MM.1S (cell line): ENCODE data around the gene ASPDH.

ENCODE experiments used
- DNase-seq: peaks from one replicate; pipeline ENCODE4 v3.0.0-alpha.2; 2015
- H2AFZ ChIP-seq: fragments of 300-600 bp; sonication (generic); 2 replicates; pipeline ENCODE4 v1.6.0; 2016; ENCODE audit warnings: antibody characterized with exemption, low read length
- H3F3A ChIP-seq: fragments of 300-600 bp; sonication (generic); 2 replicates; pipeline ENCODE4 v1.6.1; 2016; ENCODE audit warnings: mild to moderate bottlenecking, antibody characterized with exemption, low read length, moderate library complexity, mixed read lengths; ENCODE audit not compliant: insufficient read depth
- H3K27ac ChIP-seq: fragments of 300-600 bp; sonication (generic); 2 replicates; pipeline ENCODE4 v1.5.1; 2016; ENCODE audit warnings: mild to moderate bottlenecking, low read length
- H3K27me3 ChIP-seq: fragments of 300-600 bp; sonication (generic); replicated peaks from 2 replicates; pipeline ENCODE4 v1.6.0; 2016; ENCODE audit warnings: low read length; ENCODE audit not compliant: insufficient read depth
- H3K36me3 ChIP-seq: fragments of 300-600 bp; sonication (generic); replicated peaks from 2 replicates; pipeline ENCODE4 v1.6.1; 2016; ENCODE audit warnings: mild to moderate bottlenecking, low read length, mixed read lengths; ENCODE audit not compliant: insufficient read depth
- H3K4me1 ChIP-seq: fragments of 300-600 bp; sonication (generic); 2 replicates; pipeline ENCODE4 v1.6.1; 2016; ENCODE audit warnings: low read length, mixed read lengths
- H3K4me2 ChIP-seq: fragments of 300-600 bp; sonication (generic); 2 replicates; pipeline ENCODE4 v1.6.0; 2016; ENCODE audit warnings: low read depth, low read length
- H3K4me3 ChIP-seq: fragments of 300-600 bp; sonication (generic); 2 replicates; pipeline ENCODE4 v1.5.1; 2016; ENCODE audit warnings: low read length, mixed read lengths
- H3K79me2 ChIP-seq: fragments of 300-600 bp; sonication (generic); 2 replicates; pipeline ENCODE4 v1.6.1; 2016; ENCODE audit warnings: mixed run types, low read length, mixed read lengths
- H3K9ac ChIP-seq: fragments of 300-600 bp; sonication (generic); 2 replicates; pipeline ENCODE4 v1.6.1; 2016; ENCODE audit warnings: low read length, mixed read lengths
- H3K9me2 ChIP-seq: fragments of 300-600 bp; sonication (generic); replicated peaks from 2 replicates; pipeline ENCODE4 v1.6.1; 2016; ENCODE audit warnings: mild to moderate bottlenecking, low read length, mixed read lengths; ENCODE audit not compliant: insufficient read depth
- H3K9me3 ChIP-seq: fragments of 300-600 bp; sonication (generic); replicated peaks from 2 replicates; pipeline ENCODE4 v1.6.1; 2016; ENCODE audit warnings: mild to moderate bottlenecking, low read length, mixed read lengths; ENCODE audit not compliant: insufficient read depth
- H4K20me1 ChIP-seq: fragments of 300-600 bp; sonication (generic); 2 replicates; pipeline ENCODE4 v1.6.1; 2016; ENCODE audit warnings: mild to moderate bottlenecking, low read length, moderate library complexity, mixed read lengths; ENCODE audit not compliant: insufficient read depth
- EZH2 ChIP-seq: fragments of 300-600 bp; sonication (generic); optimal IDR thresholded peaks from 2 replicates; pipeline ENCODE3; 2017; ENCODE audit warnings: low read depth, mild to moderate bottlenecking, antibody characterized with exemption, low read length, mixed read lengths
- EZH2phosphoT487 ChIP-seq: fragments of 300-600 bp; sonication (generic); IDR thresholded peaks from 2 replicates; pipeline ENCODE4 v1.6.1; 2018; ENCODE audit warnings: antibody characterized with exemption, low read length
- TF ChIP-seq, protein P1 (sequence below): fragments of 300-600 bp; sonication (generic); IDR thresholded peaks from 2 replicates; pipeline ENCODE4 v1.5.1; 2016; ENCODE audit warnings: antibody characterized with exemption, low read length, mixed read lengths

Gene ASPDH

DNA sequence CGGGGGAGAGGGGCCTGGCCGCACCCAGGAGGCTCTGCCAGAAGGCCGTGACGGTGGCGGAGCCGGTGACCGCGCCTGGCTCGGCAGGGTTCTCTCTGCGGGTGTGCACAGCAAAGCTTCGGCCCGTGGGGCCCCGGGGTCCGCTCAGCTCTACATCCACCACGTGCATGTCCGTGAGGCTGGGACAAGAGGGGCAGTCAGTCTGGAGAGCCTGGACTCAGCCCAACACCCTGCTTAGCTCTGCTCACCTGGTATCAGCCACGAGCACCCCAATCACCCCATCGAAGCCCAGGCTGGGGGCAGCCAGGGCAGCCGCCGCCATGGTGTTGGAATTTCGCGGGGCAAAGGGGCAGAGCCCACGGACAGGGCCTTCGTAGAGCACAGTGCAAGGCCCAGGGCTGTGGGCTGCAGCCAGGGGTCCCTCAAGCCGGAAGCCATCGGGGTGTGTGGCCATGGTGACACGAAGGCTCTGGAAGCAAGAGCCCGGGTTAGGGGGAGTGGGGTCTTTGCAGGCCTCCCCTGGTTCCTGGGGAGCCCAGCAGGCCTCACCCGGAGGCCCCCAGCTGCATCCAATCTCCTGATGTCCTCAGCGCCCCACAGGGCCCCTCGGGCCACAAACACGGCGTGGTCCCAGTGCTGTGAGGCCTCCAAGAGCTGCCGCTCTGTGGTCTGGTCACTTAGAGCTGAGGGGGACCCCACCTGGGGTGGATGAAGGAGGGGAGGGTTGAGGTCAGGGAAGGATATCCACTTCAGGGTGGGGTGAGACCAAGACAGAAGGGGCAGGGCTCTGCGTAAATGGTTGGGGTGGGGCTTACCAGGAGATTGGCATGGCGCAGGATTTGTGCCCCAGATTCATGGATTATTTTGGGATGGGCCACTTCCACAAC is 1.4 kb downstream of the ASPDH start:
- Histone ChIP-seq H4K20me1 (no peaks in the 10 kb centered on the region), H3K4me3 (no peak overlapping the region), H3K4me2 (peak overlapping the region; percentile 56; the same call in 1 of the 2 replicates), H3K9ac (no peak overlapping the region), H3K27ac (no peak overlapping the region), H3K79me2 (no peaks in the 10 kb centered on the region), H3K36me3 (no peaks in the 10 kb centered on the region), H3K9me3 (no peaks in the 10 kb centered on the region), H3K27me3 (no peaks in the 10 kb centered on the region), H2AFZ (peak overlapping the region; percentile 88; the same call in 1 of the 2 replicates), H3K9me2 (no peaks in the 10 kb centered on the region), H3K4me1 (0 out of 2 replicates have a peak, but pooled peaks cover 4% of the 10 kb centered on the region), H3F3A (no peaks in the 10 kb centered on the region)
- TF ChIP-seq, protein P1, sequence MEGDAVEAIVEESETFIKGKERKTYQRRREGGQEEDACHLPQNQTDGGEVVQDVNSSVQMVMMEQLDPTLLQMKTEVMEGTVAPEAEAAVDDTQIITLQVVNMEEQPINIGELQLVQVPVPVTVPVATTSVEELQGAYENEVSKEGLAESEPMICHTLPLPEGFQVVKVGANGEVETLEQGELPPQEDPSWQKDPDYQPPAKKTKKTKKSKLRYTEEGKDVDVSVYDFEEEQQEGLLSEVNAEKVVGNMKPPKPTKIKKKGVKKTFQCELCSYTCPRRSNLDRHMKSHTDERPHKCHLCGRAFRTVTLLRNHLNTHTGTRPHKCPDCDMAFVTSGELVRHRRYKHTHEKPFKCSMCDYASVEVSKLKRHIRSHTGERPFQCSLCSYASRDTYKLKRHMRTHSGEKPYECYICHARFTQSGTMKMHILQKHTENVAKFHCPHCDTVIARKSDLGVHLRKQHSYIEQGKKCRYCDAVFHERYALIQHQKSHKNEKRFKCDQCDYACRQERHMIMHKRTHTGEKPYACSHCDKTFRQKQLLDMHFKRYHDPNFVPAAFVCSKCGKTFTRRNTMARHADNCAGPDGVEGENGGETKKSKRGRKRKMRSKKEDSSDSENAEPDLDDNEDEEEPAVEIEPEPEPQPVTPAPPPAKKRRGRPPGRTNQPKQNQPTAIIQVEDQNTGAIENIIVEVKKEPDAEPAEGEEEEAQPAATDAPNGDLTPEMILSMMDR = no peak
- TF ChIP-seq EZH2 (no peak), EZH2phosphoT487 (no peak)
- DNase-seq = no peak

DNA sequence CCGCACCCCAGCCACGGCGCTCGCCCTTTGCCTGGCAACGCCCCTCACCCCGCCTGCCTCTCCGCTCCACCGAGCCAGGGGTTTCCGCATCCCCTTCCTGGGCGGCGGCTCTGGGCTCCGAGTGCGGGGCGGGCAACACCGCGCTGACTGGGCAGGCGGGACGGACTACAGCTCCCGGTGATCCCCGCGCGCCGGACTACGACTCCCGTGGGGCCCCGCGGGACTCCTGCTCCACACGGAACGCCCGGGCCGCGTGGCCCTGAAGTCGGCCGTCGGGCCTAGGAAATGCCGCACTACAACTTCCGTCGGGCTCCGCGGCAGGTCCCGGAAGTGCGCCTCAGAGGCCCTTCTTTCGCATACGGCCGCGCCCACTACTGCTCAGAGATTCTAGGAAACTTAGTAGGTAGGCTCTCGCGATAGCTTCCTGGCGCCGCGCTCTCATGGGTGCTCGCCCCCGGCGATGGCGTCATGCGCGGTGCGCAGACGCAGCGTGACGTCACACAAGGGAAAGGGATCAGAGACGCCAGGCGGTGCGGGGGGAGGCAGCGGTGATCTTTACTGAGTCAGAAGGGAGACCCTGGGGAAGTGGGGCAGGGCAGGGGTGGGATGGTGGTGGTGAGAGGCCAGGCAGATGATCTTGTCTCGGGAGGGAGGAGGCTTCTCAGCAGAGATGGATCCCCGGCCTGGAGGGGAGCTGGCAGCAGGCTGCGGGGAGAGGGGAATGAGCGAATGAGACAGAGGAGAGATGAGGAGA is 2.5 kb downstream of the ASPDH start, which contains the start of gene JOSD2:
JOSD2 (minus strand) TSS at position 123 of the 754 bp plus-strand sequence. CDS start 760 bp downstream, outside the sequence.
- H3K4me1 ChIP-seq = 0 out of 2 replicates have a peak, but pooled peaks cover 4% of the 10 kb centered on the region
- no peaks in the 10 kb centered on the region for H3K27me3 ChIP-seq
- peak; percentile 99 for DNase-seq
- no peaks in the 10 kb centered on the region for H3K79me2 ChIP-seq
- H3K36me3 ChIP-seq = no peaks in the 10 kb centered on the region
- H3K9me3 ChIP-seq = no peaks in the 10 kb centered on the region
- TF ChIP-seq, protein P1 = no peak
- no peak for TF ChIP-seq EZH2
- no peak for TF ChIP-seq EZH2phosphoT487
- peak within 1 kb of the TSS; percentile 84 for H3K4me3 ChIP-seq
- peak within 1 kb of the TSS; percentile 88 for H2AFZ ChIP-seq
- H3F3A ChIP-seq = no peaks in the 10 kb centered on the region
- peak within 1 kb of the TSS; percentile 87 for H3K4me2 ChIP-seq
- H3K9me2 ChIP-seq = no peaks in the 10 kb centered on the region
- H3K27ac ChIP-seq = peak within 1 kb of the TSS; percentile 15; the same call in 1 of the 2 replicates
- H4K20me1 ChIP-seq = no peaks in the 10 kb centered on the region
- peak within 1 kb of the TSS; percentile 63 for H3K9ac ChIP-seq

DNA sequence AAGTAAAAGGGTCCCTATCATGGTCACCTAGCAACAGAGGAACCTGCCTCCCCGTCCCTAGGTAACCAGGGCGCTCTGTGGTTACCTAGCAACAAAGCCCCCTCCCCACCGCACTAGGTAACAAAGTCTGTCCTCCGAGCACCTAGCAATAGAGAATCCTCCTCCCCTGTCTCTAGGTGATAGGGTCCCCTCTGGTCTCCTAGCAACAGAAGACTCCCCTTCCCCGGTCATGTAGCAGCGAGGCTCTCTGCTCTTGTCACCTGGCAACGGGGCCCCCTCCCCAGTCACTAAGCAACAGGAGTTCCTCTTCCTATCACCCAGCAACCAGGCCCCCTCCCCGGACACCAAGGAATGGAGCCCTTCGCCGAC is 3.0 kb downstream of the ASPDH start:
- Histone ChIP-seq H2AFZ (peak overlapping the region; percentile 81), H4K20me1 (no peaks in the 10 kb centered on the region), H3K27ac (no peak overlapping the region; the same call in 1 of the 2 replicates), H3K36me3 (no peaks in the 10 kb centered on the region), H3K9me3 (no peaks in the 10 kb centered on the region), H3K4me2 (peak overlapping the region; percentile 87), H3K79me2 (no peaks in the 10 kb centered on the region), H3K4me3 (peak overlapping the region; percentile 84), H3K9ac (peak overlapping the region; percentile 63), H3F3A (no peaks in the 10 kb centered on the region), H3K27me3 (no peaks in the 10 kb centered on the region), H3K4me1 (0 out of 2 replicates have a peak, but pooled peaks cover 4% of the 10 kb centered on the region), H3K9me2 (no peaks in the 10 kb centered on the region)
- TF ChIP-seq, protein P1 = no peak
- TF ChIP-seq EZH2 = no peak
- no peak for TF ChIP-seq EZH2phosphoT487
- DNase-seq = no peak
